ENCODE data around the gene TTLL8.

The TTLL8 gene

GRCh38 chr22:50016988-50017700 is 41.0 kb downstream of the TTLL8 start:
- peak; percentile 75 for DNase-seq (ENCODE audit: low read depth)

DNA sequence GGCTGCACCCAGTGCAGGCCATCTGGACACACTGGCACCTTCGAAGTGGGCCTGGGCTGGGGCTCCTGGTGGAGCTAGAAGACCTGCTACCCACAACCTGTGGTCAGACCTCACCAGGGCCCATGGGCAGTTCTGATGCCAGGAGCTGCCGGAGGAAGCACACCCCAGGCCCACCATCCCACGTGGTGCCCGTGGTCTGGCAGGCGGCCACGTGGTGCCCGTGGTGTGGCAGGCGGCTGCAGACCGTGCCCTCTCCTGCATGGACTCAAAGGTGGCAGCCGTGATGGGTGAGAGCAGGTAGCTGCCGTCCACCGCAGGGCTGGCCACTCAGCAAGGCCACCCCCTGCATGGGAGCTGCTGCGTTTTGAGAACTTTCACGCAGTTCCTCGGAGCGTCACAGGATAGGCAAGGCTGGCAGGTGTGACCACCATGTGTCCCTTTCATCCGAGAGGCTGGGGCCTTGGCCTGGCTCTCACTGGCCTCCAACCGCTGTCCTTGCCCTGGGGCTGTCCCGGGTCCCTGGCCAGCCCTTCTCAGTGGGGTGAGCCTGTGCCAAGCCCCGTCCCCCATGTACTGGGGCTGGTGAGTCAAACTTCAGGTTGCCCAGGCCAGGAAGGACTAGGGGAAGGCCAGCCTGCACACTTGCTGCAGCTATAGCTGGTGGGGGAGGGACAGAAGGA is 41.6 kb downstream of the TTLL8 start:
- no peak for DNase-seq (ENCODE audit: low read depth)

GRCh38 chr22:50015451-50016307 is 42.4 kb downstream of the TTLL8 start:
- DNase-seq (ENCODE audit: low read depth): no peak

GRCh38 chr22:50014655-50015401 is 43.3 kb downstream of the TTLL8 start:
- DNase-seq (ENCODE audit: low read depth): no peak

DNA sequence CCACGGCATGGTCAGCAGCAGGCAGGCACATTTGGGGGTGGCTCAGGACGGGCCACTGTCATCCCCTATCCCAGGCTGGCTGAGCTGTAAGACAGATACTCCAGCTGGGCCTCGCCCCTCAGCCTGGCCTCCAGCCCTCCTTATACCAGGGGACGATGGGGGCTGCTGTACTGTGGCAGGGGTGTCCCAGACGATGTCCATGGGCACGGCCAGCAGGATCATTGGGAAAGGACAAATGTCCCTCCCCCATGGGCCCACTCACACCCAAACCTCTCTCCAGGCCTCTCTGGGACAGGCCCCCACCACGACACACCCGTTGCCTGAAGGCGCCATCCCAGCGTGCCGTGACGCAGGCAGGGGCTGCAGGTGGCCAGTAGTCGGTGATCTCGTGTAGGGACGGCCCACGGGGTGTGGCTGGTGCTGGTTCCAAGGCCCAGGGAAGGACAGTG is 44.0 kb downstream of the TTLL8 start:
- no peak for DNase-seq (ENCODE audit: low read depth)

DNA sequence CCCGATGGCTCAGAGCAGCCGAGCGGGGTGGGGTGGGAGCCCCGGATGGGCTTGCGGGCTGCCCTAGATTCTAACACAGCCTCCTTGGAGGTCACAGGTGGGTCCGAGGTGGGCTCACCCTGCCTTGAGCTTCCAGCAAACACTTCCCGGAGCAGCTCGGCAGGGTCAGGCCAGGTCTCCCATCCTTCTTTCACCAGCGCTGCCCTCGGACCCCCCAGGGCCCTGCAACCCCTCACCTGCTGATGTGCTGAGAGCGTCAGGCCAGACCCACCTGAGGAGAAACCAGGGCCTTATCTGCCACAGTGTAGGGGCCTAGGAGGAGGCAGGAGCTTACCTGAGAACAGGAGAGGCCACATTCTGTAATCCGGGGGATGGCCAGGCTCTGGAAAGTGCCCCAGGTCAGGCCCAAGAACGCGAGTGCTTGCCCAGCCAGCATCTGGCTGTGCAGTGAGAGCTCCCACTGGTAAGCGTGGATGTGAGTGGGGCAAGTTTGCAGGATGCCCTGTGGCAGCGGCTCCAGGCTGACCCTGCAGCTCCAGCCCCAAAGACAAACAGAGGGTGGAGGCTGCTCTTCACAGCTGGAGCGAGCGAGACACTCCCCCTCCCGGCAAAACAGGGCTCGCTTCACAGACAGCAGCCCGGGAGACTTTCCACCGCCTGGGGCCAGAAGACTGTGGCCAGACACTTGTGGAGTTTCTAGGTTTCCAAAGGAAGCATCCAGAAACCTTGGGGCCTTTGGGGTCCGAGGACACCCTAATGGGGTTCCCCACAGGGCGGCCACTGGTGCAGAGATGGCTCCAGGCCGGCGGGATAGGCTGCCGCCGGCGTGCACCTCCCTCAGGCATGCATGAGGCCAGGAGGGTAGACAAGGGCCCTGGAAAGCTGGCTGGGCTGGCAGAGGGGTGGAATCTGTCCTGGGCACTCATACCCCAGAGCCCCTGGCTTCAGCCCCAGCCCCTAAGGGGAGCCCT is 45.6 kb downstream of the TTLL8 start, which contains the start of gene IL17REL:
Gene IL17REL, minus strand, starts transcription at position 555 of the 971 bp plus-strand sequence. Its CDS starts 119 bp downstream, at position 436.
- no peak for DNase-seq (ENCODE audit: low read depth)

DNA sequence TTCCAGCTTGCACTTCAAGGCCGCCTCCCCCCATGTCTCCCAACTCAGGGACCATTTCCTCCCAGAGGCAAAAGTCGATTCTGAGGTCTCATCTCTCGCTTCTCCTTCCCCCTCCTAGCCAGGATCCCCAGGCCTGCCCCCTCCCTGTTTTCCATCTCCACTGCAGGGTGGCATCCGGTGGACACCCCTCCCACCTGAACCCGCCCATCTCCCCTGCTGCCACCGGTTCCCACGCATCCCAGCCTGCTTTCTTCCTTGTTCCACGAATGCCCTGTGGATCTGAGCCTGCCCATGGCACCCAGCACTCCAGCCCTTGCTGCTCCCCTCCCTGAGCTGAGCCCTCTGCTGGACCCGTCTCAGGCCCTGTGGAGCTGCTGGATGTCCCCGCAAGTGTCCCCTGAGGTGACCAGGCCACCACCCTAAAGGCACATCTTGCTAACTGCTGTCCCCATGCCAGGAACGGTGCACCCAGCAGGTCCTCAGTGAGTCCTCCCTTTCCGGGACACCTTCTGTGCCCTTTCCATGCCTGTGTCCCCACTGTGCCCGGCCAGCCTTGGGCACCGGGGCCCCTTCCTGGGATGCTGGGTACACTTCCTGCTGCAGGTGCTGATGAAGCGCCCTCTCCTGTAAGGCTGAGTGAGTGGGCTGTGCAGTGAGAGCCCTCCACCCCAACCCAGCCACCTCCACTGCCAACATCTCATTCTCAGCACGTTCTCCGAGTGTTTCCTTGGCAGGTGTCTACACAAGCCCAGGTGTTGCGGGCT is 46.5 kb downstream of the TTLL8 start:
- no peak for DNase-seq (ENCODE audit: low read depth)

GRCh38 chr22:50010676-50011446 is 47.2 kb downstream of the TTLL8 start:
- no peak for DNase-seq (ENCODE audit: low read depth)

- DNase-seq (ENCODE audit: low read depth): no peak
Observed at GRCh38 chr22:50009765-50010675, 48.1 kb downstream of the TTLL8 start.

GRCh38 chr22:50009251-50009650 is 48.8 kb downstream of the TTLL8 start:
- no peak for DNase-seq (ENCODE audit: low read depth)

DNA sequence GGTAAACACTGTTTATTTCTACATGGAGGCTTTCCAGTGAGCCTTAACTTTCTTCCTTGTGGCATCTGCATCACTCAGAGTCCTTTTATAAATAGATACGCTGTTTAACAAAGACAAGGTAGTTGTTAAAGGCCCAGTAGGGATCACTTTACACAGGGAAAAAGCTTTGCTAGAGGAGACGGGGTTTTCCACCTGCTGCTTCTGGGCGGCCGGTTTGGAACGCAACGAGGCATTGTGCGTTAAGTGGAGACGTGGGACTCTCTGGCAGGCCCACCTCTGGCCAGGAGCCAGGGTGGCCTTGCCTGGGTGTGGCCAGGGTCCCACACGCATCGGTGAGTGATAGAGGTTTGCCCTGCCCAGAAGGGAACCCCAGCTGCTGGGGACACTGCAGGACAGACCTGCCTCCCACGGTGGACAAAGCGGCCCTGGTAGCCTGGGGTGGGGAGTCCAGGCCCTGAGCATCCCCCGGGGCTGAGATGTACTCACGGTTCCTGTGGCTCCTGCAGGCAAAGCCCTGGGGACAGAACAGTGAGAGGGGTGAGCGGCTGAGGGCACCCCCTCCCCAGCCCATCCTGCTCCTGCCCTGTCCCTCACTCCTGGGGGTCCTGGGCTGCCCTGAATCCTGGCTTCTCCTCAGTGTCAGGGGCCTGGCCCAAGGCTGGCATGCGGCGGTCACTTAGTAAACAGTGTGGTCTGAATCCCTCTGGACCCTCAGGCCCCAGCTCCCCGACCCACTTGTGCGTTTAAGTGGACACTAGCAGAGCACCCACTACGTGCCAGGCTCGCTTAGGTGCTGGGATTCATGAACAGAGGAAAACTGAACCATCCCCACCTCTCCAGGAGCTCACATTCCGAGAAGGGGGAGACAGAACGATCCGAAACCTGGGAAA is 49.7 kb downstream of the TTLL8 start:
- DNase-seq (ENCODE audit: low read depth): no peak

- DNase-seq (ENCODE audit: low read depth): no peak
Observed at GRCh38 chr22:50007057-50007511, 51.0 kb downstream of the TTLL8 start.

DNA sequence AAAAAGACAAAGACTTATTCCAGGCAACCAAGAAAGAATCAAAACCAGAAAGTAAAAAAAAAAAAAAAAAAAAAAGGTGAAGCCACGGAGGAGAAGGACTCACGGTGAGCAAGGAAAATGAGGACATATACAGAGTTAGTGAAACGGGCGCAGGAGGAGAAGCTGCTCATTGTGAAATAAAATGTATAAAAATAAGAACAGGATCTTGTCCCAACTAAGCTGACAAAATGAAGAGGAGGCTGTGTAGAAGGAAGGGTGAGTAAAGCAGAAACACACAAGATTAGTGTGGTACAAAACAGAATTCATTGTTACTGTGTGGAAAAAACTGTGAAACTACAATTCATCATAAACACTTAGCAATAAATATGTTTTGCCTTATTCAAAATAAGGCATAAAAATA is 53.2 kb downstream of the TTLL8 start:
- no peak for DNase-seq (ENCODE audit: low read depth)

GRCh38 chr22:50002791-50003190 is 55.3 kb downstream of the TTLL8 start:
- no peak for DNase-seq (ENCODE audit: low read depth)

GRCh38 chr22:50001388-50002231 is 56.5 kb downstream of the TTLL8 start:
- no peak for DNase-seq (ENCODE audit: low read depth)

All from activated T-cell treated with anti-CD3 and anti-CD28 coated beads for 48 hours (primary cell).